ENCODE results near the gene ZNF668.
"Not testable (repeated sequence)": the region's sequence is repeated elsewhere in the genome, so short reads cannot be mapped to it uniquely, and the experiment has no call there.

Gene ZNF668

GRCh38 chr16:31055613-31056012 is 18.4 kb downstream of the ZNF668 start:
- DNase-seq (ENCODE audit: low read depth): no peak

DNA sequence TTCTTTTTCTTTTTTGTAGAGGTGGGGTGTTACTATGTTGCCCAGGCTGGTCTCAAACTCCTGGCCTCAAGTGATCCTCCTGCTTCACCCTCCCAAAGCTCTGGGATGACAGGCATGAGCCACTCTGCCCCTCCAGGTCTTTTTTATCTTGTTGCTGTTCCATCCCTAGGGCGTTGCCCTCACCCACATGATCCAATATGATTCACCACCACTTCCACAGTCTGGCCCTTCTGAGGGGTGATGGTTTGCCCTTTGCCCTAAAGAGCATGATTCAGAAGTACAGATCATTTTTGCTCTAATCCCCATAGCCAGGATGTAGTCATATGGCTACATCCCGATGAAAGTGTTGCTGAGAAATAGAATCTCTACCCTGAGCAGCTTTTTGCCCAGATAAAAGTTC is 21.9 kb downstream of the ZNF668 start:
- no peak for DNase-seq (ENCODE audit: low read depth)

GRCh38 chr16:31050280-31051030 is 23.6 kb downstream of the ZNF668 start:
- DNase-seq (ENCODE audit: low read depth): no peak

DNA sequence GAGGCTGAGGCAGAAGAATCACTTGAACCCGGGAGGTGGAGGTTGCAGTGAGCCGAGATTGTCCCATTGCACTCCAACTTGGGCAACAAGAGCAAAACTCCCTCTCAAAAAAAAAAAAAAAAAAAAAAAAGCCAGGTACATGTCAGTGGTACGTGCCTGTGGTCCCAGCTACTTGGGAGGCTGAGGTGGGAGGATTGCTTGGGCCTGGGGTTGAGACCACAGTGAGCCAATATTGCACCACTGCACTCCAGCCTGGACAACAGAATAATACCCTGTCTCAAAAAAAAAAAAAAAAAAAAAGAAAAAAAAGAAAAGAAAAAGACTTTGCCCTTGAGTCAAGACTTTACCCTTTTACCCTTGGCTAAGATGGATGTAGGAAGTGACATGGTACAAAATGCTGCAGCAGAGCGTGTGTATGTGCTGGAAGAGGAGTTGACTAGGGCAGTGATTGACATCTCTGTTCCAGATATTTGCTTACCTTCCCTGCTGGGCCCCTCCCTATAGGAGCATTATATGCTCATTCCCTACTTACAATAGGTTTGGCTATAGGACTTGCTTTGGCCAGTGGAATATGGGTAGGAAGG is 30.1 kb downstream of the ZNF668 start:
- DNase-seq (ENCODE audit: low read depth): no peak

GRCh38 chr16:31043352-31043751 is 30.7 kb downstream of the ZNF668 start:
- DNase-seq (ENCODE audit: low read depth): no peak

- DNase-seq (ENCODE audit: low read depth): no peak
Measured at GRCh38 chr16:31042866-31043265, 31.2 kb downstream of the ZNF668 start.

GRCh38 chr16:31038993-31039392 is 35.0 kb downstream of the ZNF668 start:
- no peak for DNase-seq (ENCODE audit: low read depth)

GRCh38 chr16:31036691-31037090 is 37.3 kb downstream of the ZNF668 start:
- no peak for DNase-seq (ENCODE audit: low read depth)

- DNase-seq (ENCODE audit: low read depth): peak; percentile 64
Measured at GRCh38 chr16:31033709-31034492, 40.1 kb downstream of the ZNF668 start.

- DNase-seq (ENCODE audit: low read depth): peak; percentile 99
Measured at GRCh38 chr16:31032736-31033708, 41.0 kb downstream of the ZNF668 start, which contains the start of gene STX4. STX4 (plus strand) TSS chr16:31033558; CDS start chr16:31033806, 248 bp downstream.

DNA sequence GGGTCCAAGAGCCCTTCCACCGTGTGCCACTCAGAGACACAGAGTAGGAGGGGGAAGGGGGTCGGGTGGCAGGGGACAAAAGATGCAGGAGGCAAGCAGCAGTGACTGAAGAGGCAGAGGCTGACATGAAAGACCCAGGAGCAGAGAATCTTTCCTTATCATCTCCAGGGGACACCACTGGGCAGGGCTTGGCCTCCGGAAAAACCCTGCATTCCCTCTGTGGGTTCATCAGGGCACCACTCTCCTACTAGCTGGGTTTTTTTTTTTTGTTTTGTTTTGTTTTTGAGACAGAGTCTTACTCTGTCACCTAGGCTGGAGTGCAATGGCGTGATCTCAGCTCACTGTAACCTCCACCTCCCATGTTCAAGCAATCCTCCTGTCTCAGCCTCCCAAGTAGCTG is 42.8 kb downstream of the ZNF668 start:
- DNase-seq (ENCODE audit: low read depth): no peak

DNA sequence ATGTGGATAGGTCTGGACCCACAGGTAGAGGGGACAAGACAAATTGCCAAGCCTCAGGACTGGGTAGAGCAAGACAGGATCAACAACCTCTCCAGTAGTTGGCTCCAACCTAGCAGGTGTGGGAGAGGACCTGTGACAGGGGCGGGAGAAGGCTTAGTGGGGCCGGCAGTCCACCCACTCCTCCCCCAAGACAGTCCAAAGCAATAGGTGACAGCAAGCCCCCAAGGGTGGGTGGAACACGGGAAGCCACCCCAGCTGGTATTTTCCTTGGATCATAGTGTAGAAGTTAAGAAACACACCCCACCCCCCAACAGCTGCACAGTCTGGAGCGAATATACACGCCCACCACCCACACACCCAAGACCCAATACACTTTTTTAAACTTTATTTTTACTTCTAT is 44.8 kb downstream of the ZNF668 start:
- no peak for DNase-seq (ENCODE audit: low read depth)

GRCh38 chr16:31025339-31025738 is 48.7 kb downstream of the ZNF668 start:
- no peak for DNase-seq (ENCODE audit: low read depth)

GRCh38 chr16:31023627-31024226 is 50.3 kb downstream of the ZNF668 start:
- no peak for DNase-seq (ENCODE audit: low read depth)

DNA sequence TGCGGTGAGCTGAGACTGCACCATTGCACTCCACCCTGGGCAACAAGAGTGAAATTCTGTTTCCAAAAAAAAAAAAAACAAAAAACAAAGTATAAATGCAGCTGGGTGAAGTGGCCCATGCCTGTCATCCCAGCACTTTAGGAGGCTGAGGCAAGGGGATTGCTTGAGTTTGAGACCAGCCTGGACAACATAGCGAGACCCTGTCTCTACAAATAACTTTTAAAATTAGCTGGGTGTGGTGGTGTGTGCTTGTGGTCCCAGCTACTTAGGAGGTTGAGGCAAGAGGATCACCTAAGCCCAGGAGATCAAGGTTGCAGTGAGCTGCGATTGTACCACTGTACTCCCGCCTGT is 50.8 kb downstream of the ZNF668 start:
- DNase-seq (ENCODE audit: low read depth): no peak

DNA sequence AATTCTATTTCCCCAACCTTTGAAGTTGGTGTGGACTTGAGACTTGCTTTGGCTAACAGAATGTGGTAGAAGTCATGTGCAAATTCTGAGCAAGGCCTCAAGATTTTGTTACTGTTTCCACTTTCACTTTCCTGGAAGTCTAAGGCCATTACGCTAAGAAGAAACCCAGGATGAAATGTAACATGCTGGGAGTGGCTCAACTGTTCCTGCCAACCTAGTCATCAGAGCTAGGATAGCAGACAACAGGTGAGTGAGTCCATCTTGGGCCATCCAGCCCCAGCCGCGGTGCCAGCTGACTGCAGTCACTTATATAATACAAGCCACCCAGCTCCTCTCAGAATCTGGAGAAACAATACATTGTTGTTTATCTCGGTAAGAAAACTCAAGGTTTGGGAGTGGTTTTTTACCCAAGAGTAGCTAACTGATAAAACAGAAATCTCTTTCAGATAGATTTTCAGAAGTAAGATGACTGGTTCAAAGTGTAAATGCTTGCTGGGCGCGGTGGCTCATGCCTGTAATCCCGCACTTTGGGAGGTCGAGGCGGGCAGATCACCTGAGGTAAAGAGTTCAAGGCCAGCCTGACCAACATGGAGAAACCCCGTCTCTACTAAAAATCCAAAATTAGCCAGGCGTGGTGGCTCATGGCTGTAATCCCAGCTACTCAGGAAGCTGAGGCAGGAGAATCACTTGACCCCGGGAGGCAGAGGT is 51.3 kb downstream of the ZNF668 start:
- no peak for DNase-seq (ENCODE audit: low read depth)

GRCh38 chr16:31020536-31020935 is 53.5 kb downstream of the ZNF668 start:
- no peak for DNase-seq (ENCODE audit: low read depth)

- DNase-seq (ENCODE audit: low read depth): not testable (repeated sequence)
Measured at GRCh38 chr16:31017756-31018155, 56.3 kb downstream of the ZNF668 start.

DNA sequence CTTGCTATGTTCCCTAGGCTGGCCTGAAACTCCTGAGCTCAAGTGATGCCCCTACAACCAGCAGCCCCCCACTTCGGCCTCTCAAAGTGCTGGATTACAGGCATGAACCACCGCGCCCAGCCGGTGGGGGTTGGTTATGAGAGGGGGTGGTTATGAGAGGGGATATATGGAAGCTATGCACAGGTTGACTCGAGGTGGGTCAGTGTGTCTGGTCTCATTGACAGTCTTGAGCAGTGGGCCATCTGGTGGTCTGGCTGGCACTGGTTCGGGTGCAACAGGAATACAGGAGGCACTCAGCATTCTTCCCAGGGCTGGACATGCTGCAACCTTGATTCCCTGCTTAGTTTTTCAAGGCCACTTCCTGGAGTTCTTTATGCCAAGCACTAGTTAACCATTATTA is 58.0 kb downstream of the ZNF668 start:
- DNase-seq (ENCODE audit: low read depth): no peak

DNA sequence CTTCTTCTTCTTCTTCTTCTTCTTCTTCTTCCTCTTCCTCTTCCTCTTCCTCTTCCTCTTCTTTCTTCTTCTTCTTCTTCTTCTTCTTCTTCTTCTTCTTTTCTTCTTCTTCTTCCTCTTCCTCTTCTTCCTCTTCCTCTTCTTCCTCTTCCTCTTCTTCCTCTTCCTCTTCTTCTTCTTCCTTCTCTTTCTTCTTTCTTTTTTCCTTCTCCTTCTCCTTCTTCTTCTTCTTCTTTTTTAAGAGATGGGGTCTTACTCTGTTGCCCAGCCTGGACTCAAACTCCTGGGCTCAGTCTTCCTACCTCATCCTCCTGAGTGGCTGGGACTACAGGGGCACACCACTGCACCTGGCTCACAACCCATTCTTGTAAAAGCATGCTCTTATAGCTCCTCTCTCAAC is 60.7 kb downstream of the ZNF668 start:
- DNase-seq (ENCODE audit: low read depth): not testable (repeated sequence)

GRCh38 chr16:31011815-31012214 is 62.2 kb downstream of the ZNF668 start:
- not testable (repeated sequence) for DNase-seq (ENCODE audit: low read depth)

Measured in CMK (cell line).